ENCODE results near the gene SYNE2.

Gene SYNE2

GRCh38 chr14:63909984-63910383, 57.2 kb downstream of the SYNE2 start:
- H3K36me3 ChIP-seq (ENCODE audit: insufficient read depth, low read length), result no peaks in the 10 kb centered on the region
- H3K79me2 ChIP-seq (ENCODE audit: control insufficient read depth, insufficient read depth, low read length, unreplicated experiment), result no peaks in the 10 kb centered on the region
- H2AFZ ChIP-seq (ENCODE audit: low read length, unreplicated experiment), result peak overlapping the region; percentile 2
- H3K27me3 ChIP-seq (ENCODE audit: insufficient read depth, low read length), result no peaks in the 10 kb centered on the region
- H3K4me3 ChIP-seq (ENCODE audit: low read depth, low read length), result peak overlapping the region; percentile 41; the same call in 1 of the 2 replicates
- H3K4me1 ChIP-seq (ENCODE audit: control insufficient read depth, insufficient read depth, low read length, unreplicated experiment), result peaks cover 30% of the 10 kb centered on the region
- H3K27ac ChIP-seq (ENCODE audit: low read depth, low read length), result peak overlapping the region; percentile 5; the same call in 1 of the 2 replicates

- H3K4me3 ChIP-seq (ENCODE audit: low read depth, low read length), result peak overlapping the region; percentile 10; the same call in 1 of the 2 replicates
- peaks cover 30% of the 10 kb centered on the region for H3K4me1 ChIP-seq (ENCODE audit: control insufficient read depth, insufficient read depth, low read length, unreplicated experiment)
- H3K27me3 ChIP-seq (ENCODE audit: insufficient read depth, low read length), result no peaks in the 10 kb centered on the region
- H2AFZ ChIP-seq (ENCODE audit: low read length, unreplicated experiment), result peak overlapping the region; percentile 92
- no peaks in the 10 kb centered on the region for H3K36me3 ChIP-seq (ENCODE audit: insufficient read depth, low read length)
- H3K79me2 ChIP-seq (ENCODE audit: control insufficient read depth, insufficient read depth, low read length, unreplicated experiment), result no peaks in the 10 kb centered on the region
- peak overlapping the region; percentile 5; the same call in 1 of the 2 replicates for H3K27ac ChIP-seq (ENCODE audit: low read depth, low read length)
Observed at GRCh38 chr14:63910583-63911363, 58.0 kb downstream of the SYNE2 start.

- H3K4me1 ChIP-seq (ENCODE audit: control insufficient read depth, insufficient read depth, low read length, unreplicated experiment), result peaks cover 30% of the 10 kb centered on the region
- no peak overlapping the region for H3K27ac ChIP-seq (ENCODE audit: low read depth, low read length)
- no peaks in the 10 kb centered on the region for H3K79me2 ChIP-seq (ENCODE audit: control insufficient read depth, insufficient read depth, low read length, unreplicated experiment)
- no peak overlapping the region for H3K4me3 ChIP-seq (ENCODE audit: low read depth, low read length)
- no peak overlapping the region for H2AFZ ChIP-seq (ENCODE audit: low read length, unreplicated experiment)
- H3K27me3 ChIP-seq (ENCODE audit: insufficient read depth, low read length), result no peaks in the 10 kb centered on the region
- no peaks in the 10 kb centered on the region for H3K36me3 ChIP-seq (ENCODE audit: insufficient read depth, low read length)
Observed at GRCh38 chr14:63911404-63911803, 58.6 kb downstream of the SYNE2 start.

GRCh38 chr14:63912286-63912685, 59.5 kb downstream of the SYNE2 start:
- Histone ChIP-seq H3K79me2 (ENCODE audit: control insufficient read depth, insufficient read depth, low read length, unreplicated experiment) (no peaks in the 10 kb centered on the region), H2AFZ (ENCODE audit: low read length, unreplicated experiment) (no peak overlapping the region), H3K4me1 (ENCODE audit: control insufficient read depth, insufficient read depth, low read length, unreplicated experiment) (peaks cover 30% of the 10 kb centered on the region), H3K27ac (ENCODE audit: low read depth, low read length) (no peak overlapping the region), H3K27me3 (ENCODE audit: insufficient read depth, low read length) (no peaks in the 10 kb centered on the region), H3K4me3 (ENCODE audit: low read depth, low read length) (no peak overlapping the region), H3K36me3 (ENCODE audit: insufficient read depth, low read length) (no peaks in the 10 kb centered on the region)

- Histone ChIP-seq H3K4me1 (ENCODE audit: control insufficient read depth, insufficient read depth, low read length, unreplicated experiment) (no peaks in the 10 kb centered on the region), H2AFZ (ENCODE audit: low read length, unreplicated experiment) (no peak overlapping the region), H3K36me3 (ENCODE audit: insufficient read depth, low read length) (no peaks in the 10 kb centered on the region), H3K79me2 (ENCODE audit: control insufficient read depth, insufficient read depth, low read length, unreplicated experiment) (no peaks in the 10 kb centered on the region), H3K27ac (ENCODE audit: low read depth, low read length) (no peak overlapping the region), H3K4me3 (ENCODE audit: low read depth, low read length) (no peak overlapping the region), H3K27me3 (ENCODE audit: insufficient read depth, low read length) (no peaks in the 10 kb centered on the region)
Observed at GRCh38 chr14:63918411-63918810, 65.6 kb downstream of the SYNE2 start.

GRCh38 chr14:63922696-63923421, 70.1 kb downstream of the SYNE2 start:
- Histone ChIP-seq H3K27me3 (ENCODE audit: insufficient read depth, low read length) (no peaks in the 10 kb centered on the region), H3K27ac (ENCODE audit: low read depth, low read length) (no peak overlapping the region), H3K4me1 (ENCODE audit: control insufficient read depth, insufficient read depth, low read length, unreplicated experiment) (no peaks in the 10 kb centered on the region), H3K79me2 (ENCODE audit: control insufficient read depth, insufficient read depth, low read length, unreplicated experiment) (no peaks in the 10 kb centered on the region), H3K36me3 (ENCODE audit: insufficient read depth, low read length) (no peaks in the 10 kb centered on the region), H2AFZ (ENCODE audit: low read length, unreplicated experiment) (no peak overlapping the region), H3K4me3 (ENCODE audit: low read depth, low read length) (no peak overlapping the region)

GRCh38 chr14:63923422-63923752, 70.6 kb downstream of the SYNE2 start:
- no peak overlapping the region for H3K27ac ChIP-seq (ENCODE audit: low read depth, low read length)
- no peaks in the 10 kb centered on the region for H3K27me3 ChIP-seq (ENCODE audit: insufficient read depth, low read length)
- H2AFZ ChIP-seq (ENCODE audit: low read length, unreplicated experiment), result no peak overlapping the region
- H3K79me2 ChIP-seq (ENCODE audit: control insufficient read depth, insufficient read depth, low read length, unreplicated experiment), result no peaks in the 10 kb centered on the region
- H3K36me3 ChIP-seq (ENCODE audit: insufficient read depth, low read length), result no peaks in the 10 kb centered on the region
- no peak overlapping the region for H3K4me3 ChIP-seq (ENCODE audit: low read depth, low read length)
- H3K4me1 ChIP-seq (ENCODE audit: control insufficient read depth, insufficient read depth, low read length, unreplicated experiment), result no peaks in the 10 kb centered on the region

GRCh38 chr14:63924375-63924774, 71.6 kb downstream of the SYNE2 start:
- H3K4me3 ChIP-seq (ENCODE audit: low read depth, low read length), result no peak overlapping the region
- no peaks in the 10 kb centered on the region for H3K4me1 ChIP-seq (ENCODE audit: control insufficient read depth, insufficient read depth, low read length, unreplicated experiment)
- no peaks in the 10 kb centered on the region for H3K27me3 ChIP-seq (ENCODE audit: insufficient read depth, low read length)
- no peak overlapping the region for H2AFZ ChIP-seq (ENCODE audit: low read length, unreplicated experiment)
- no peak overlapping the region for H3K27ac ChIP-seq (ENCODE audit: low read depth, low read length)
- H3K36me3 ChIP-seq (ENCODE audit: insufficient read depth, low read length), result no peaks in the 10 kb centered on the region
- H3K79me2 ChIP-seq (ENCODE audit: control insufficient read depth, insufficient read depth, low read length, unreplicated experiment), result no peaks in the 10 kb centered on the region

- no peaks in the 10 kb centered on the region for H3K27me3 ChIP-seq (ENCODE audit: insufficient read depth, low read length)
- no peak overlapping the region for H3K27ac ChIP-seq (ENCODE audit: low read depth, low read length)
- no peak overlapping the region for H2AFZ ChIP-seq (ENCODE audit: low read length, unreplicated experiment)
- no peaks in the 10 kb centered on the region for H3K4me1 ChIP-seq (ENCODE audit: control insufficient read depth, insufficient read depth, low read length, unreplicated experiment)
- H3K79me2 ChIP-seq (ENCODE audit: control insufficient read depth, insufficient read depth, low read length, unreplicated experiment), result no peaks in the 10 kb centered on the region
- H3K4me3 ChIP-seq (ENCODE audit: low read depth, low read length), result no peak overlapping the region
- no peaks in the 10 kb centered on the region for H3K36me3 ChIP-seq (ENCODE audit: insufficient read depth, low read length)
Observed at GRCh38 chr14:63926641-63927040, 73.8 kb downstream of the SYNE2 start.

- Histone ChIP-seq H3K4me1 (ENCODE audit: control insufficient read depth, insufficient read depth, low read length, unreplicated experiment) (no peaks in the 10 kb centered on the region), H3K79me2 (ENCODE audit: control insufficient read depth, insufficient read depth, low read length, unreplicated experiment) (no peaks in the 10 kb centered on the region), H3K27ac (ENCODE audit: low read depth, low read length) (no peak overlapping the region), H2AFZ (ENCODE audit: low read length, unreplicated experiment) (no peak overlapping the region), H3K4me3 (ENCODE audit: low read depth, low read length) (no peak overlapping the region), H3K36me3 (ENCODE audit: insufficient read depth, low read length) (no peaks in the 10 kb centered on the region), H3K27me3 (ENCODE audit: insufficient read depth, low read length) (no peaks in the 10 kb centered on the region)
Observed at GRCh38 chr14:63928744-63929174, 76.0 kb downstream of the SYNE2 start.

GRCh38 chr14:63933110-63933509, 80.3 kb downstream of the SYNE2 start:
- Histone ChIP-seq H3K4me1 (ENCODE audit: control insufficient read depth, insufficient read depth, low read length, unreplicated experiment) (no peaks in the 10 kb centered on the region), H3K36me3 (ENCODE audit: insufficient read depth, low read length) (no peaks in the 10 kb centered on the region), H3K27ac (ENCODE audit: low read depth, low read length) (no peak overlapping the region), H2AFZ (ENCODE audit: low read length, unreplicated experiment) (no peak overlapping the region), H3K27me3 (ENCODE audit: insufficient read depth, low read length) (no peaks in the 10 kb centered on the region), H3K79me2 (ENCODE audit: control insufficient read depth, insufficient read depth, low read length, unreplicated experiment) (no peaks in the 10 kb centered on the region), H3K4me3 (ENCODE audit: low read depth, low read length) (peak overlapping the region; percentile 26; the same call in 1 of the 2 replicates)
